HEK293 (cell line): ENCODE measurements around the gene TK2.

Experiments
- AEBP2 ChIP-seq: fragments of 450-650 bp; formaldehyde crosslinking; IDR thresholded peaks from 2 replicates; pipeline ENCODE4 v1.5.1; 2016; ENCODE audit warnings: missing biosample characterization, missing genetic modification characterization, borderline replicate concordance
- EGR2 ChIP-seq: fragments of 450-650 bp; formaldehyde crosslinking; IDR thresholded peaks from 2 replicates; pipeline ENCODE4 v1.5.1; 2016; ENCODE audit warnings: low read depth, missing biosample characterization, missing genetic modification characterization
- GLIS2 ChIP-seq: fragments of 450-650 bp; formaldehyde crosslinking; IDR thresholded peaks from 2 replicates; pipeline ENCODE4 v1.5.1; 2016; ENCODE audit warnings: missing biosample characterization, missing genetic modification characterization
- HOXD13 ChIP-seq: sonication (generic); formaldehyde crosslinking; IDR thresholded peaks from 2 replicates; pipeline ENCODE4 v1.8.0; 2022; ENCODE audit warnings: missing genetic modification reagents, borderline replicate concordance
- PRDM10 ChIP-seq: fragments of 450-650 bp; formaldehyde crosslinking; IDR thresholded peaks from 2 replicates; pipeline ENCODE4 v1.5.1; 2016; ENCODE audit warnings: missing biosample characterization, missing genetic modification characterization
- SCRT2 ChIP-seq: fragments of 450-650 bp; formaldehyde crosslinking; IDR thresholded peaks from 2 replicates; pipeline ENCODE4 v1.5.1; 2016; ENCODE audit warnings: missing biosample characterization, missing genetic modification characterization
- SP3 ChIP-seq: fragments of 450-650 bp; formaldehyde crosslinking; IDR thresholded peaks from 2 replicates; pipeline ENCODE4 v1.5.1; 2016; ENCODE audit warnings: missing biosample characterization, missing genetic modification characterization
- SP7 ChIP-seq: fragments of 450-650 bp; formaldehyde crosslinking; IDR thresholded peaks from 2 replicates; pipeline ENCODE4 v1.5.1; 2016; ENCODE audit warnings: missing biosample characterization, missing genetic modification characterization
- WT1 ChIP-seq: fragments of 450-650 bp; formaldehyde crosslinking; IDR thresholded peaks from 2 replicates; pipeline ENCODE4 v1.5.1; 2016; ENCODE audit warnings: missing biosample characterization, missing genetic modification characterization
- ZBTB11 ChIP-seq: fragments of 450-650 bp; formaldehyde crosslinking; conservative IDR thresholded peaks from 2 replicates; pipeline ENCODE4 v1.5.1; 2016; ENCODE audit warnings: low read depth, missing biosample characterization, missing genetic modification characterization
- ZBTB48 ChIP-seq: fragments of 450-650 bp; formaldehyde crosslinking; IDR thresholded peaks from 2 replicates; pipeline ENCODE4 v1.5.1; 2016; ENCODE audit warnings: missing biosample characterization, missing genetic modification characterization
- ZFP69B ChIP-seq: fragments of 450-650 bp; formaldehyde crosslinking; IDR thresholded peaks from 2 replicates; pipeline ENCODE4 v1.5.1; 2016; ENCODE audit warnings: missing biosample characterization, missing genetic modification characterization
- ZNF132 ChIP-seq: fragments of 450-650 bp; formaldehyde crosslinking; IDR thresholded peaks from 2 replicates; pipeline ENCODE4 v1.5.1; 2017; ENCODE audit warnings: missing biosample characterization, missing genetic modification characterization, borderline replicate concordance
- ZNF157 ChIP-seq: fragments of 450-650 bp; formaldehyde crosslinking; IDR thresholded peaks from 2 replicates; pipeline ENCODE4 v1.5.1; 2016; ENCODE audit warnings: missing biosample characterization, missing genetic modification characterization
- ZNF174 ChIP-seq: fragments of 450-650 bp; formaldehyde crosslinking; IDR thresholded peaks from 2 replicates; pipeline ENCODE4 v1.5.0; 2017; ENCODE audit warnings: missing biosample characterization, mild to moderate bottlenecking, missing genetic modification characterization
- ZNF175 ChIP-seq: fragments of 450-650 bp; formaldehyde crosslinking; IDR thresholded peaks from 2 replicates; pipeline ENCODE4 v1.5.1; 2016; ENCODE audit warnings: missing biosample characterization, missing genetic modification characterization
- ZNF184 ChIP-seq: fragments of 450-650 bp; IDR thresholded peaks from 2 replicates; pipeline ENCODE4 v1.5.1; 2018; ENCODE audit warnings: missing biosample characterization, mild to moderate bottlenecking, missing genetic modification characterization
- ZNF202 ChIP-seq: fragments of 450-650 bp; formaldehyde crosslinking; IDR thresholded peaks from 2 replicates; pipeline ENCODE4 v1.5.1; 2016; ENCODE audit warnings: missing biosample characterization, missing genetic modification characterization, borderline replicate concordance
- ZNF280D ChIP-seq: fragments of 450-650 bp; formaldehyde crosslinking; IDR thresholded peaks from 2 replicates; pipeline ENCODE4 v1.5.1; 2016; ENCODE audit warnings: missing biosample characterization, missing genetic modification characterization
- ZNF311 ChIP-seq: fragments of 450-650 bp; formaldehyde crosslinking; IDR thresholded peaks from 2 replicates; pipeline ENCODE4 v1.5.1; 2017; ENCODE audit warnings: missing biosample characterization, missing genetic modification characterization, borderline replicate concordance
- ZNF394 ChIP-seq: fragments of 450-650 bp; formaldehyde crosslinking; IDR thresholded peaks from 2 replicates; pipeline ENCODE4 v1.5.1; 2016; ENCODE audit warnings: missing biosample characterization, missing genetic modification characterization, mild to moderate bottlenecking, moderate library complexity, borderline replicate concordance
- ZNF48 ChIP-seq: fragments of 450-650 bp; formaldehyde crosslinking; IDR thresholded peaks from 2 replicates; pipeline ENCODE4 v1.5.1; 2016; ENCODE audit warnings: missing biosample characterization, missing genetic modification characterization
- ZNF510 ChIP-seq: fragments of 450-650 bp; formaldehyde crosslinking; IDR thresholded peaks from 2 replicates; pipeline ENCODE4 v1.5.1; 2018; ENCODE audit warnings: mild to moderate bottlenecking, missing genetic modification characterization, missing biosample characterization; ENCODE audit not compliant: insufficient replicate concordance
- ZNF558 ChIP-seq: fragments of 450-650 bp; formaldehyde crosslinking; IDR thresholded peaks from 2 replicates; pipeline ENCODE4 v1.5.1; 2016; ENCODE audit warnings: missing biosample characterization, missing genetic modification characterization
- ZNF701 ChIP-seq: fragments of 450-650 bp; formaldehyde crosslinking; IDR thresholded peaks from 2 replicates; pipeline ENCODE4 v1.5.1; 2016; ENCODE audit warnings: missing biosample characterization, missing genetic modification characterization
- ZNF785 ChIP-seq: fragments of 450-650 bp; formaldehyde crosslinking; IDR thresholded peaks from 2 replicates; pipeline ENCODE4 v1.5.1; 2016; ENCODE audit warnings: missing biosample characterization, missing genetic modification characterization
- ZSCAN18 ChIP-seq: fragments of 450-650 bp; formaldehyde crosslinking; IDR thresholded peaks from 2 replicates; pipeline ENCODE4 v1.5.1; 2016; ENCODE audit warnings: missing biosample characterization, missing genetic modification characterization

The TK2 gene

GRCh38 chr16:66549284-66550131 is at the start of gene TK2 (continued):
- peak; percentile 96 for TF ChIP-seq ZBTB11 (tag by site-specific recombination)
- TF ChIP-seq HOXD13 (CRISPR knock-in tag): no peak
- peak; percentile 57 for TF ChIP-seq EGR2 (tag by site-specific recombination)
- TF ChIP-seq PRDM10 (tag by site-specific recombination): no peak
- TF ChIP-seq ZNF701 (tag by site-specific recombination): no peak
- TF ChIP-seq ZNF510 (tag by site-specific recombination): no peak
- no peak for TF ChIP-seq ZNF394
- no peak for TF ChIP-seq ZNF558 (tag by site-specific recombination)
- no peak for TF ChIP-seq ZNF175
- no peak for TF ChIP-seq AEBP2 (tag by site-specific recombination)
- TF ChIP-seq SP3 (tag by site-specific recombination): peak; percentile 58; the same call in 1 of the 2 replicates
- no peak for TF ChIP-seq ZFP69B (tag by site-specific recombination)
- no peak for TF ChIP-seq ZNF157 (tag by site-specific recombination)
- no peak for TF ChIP-seq ZNF311 (tag by site-specific recombination)
- TF ChIP-seq SP7: peak; percentile 41
- TF ChIP-seq ZNF280D: no peak
- no peak for TF ChIP-seq ZNF48
- TF ChIP-seq ZNF785 (tag by site-specific recombination): no peak
- TF ChIP-seq ZNF174 (tag by site-specific recombination): no peak
- TF ChIP-seq GLIS2 (tag by site-specific recombination): peak; percentile 69
- no peak for TF ChIP-seq ZNF132
- TF ChIP-seq ZSCAN18 (tag by site-specific recombination): no peak
- TF ChIP-seq ZBTB48: no peak
- TF ChIP-seq SCRT2: peak; percentile 91
- TF ChIP-seq WT1 (tag by site-specific recombination): no peak
- TF ChIP-seq ZNF184: no peak
- no peak for TF ChIP-seq ZNF202 (tag by site-specific recombination)
